GM19372 (cell line): ENCODE results near the gene CSF2RB.

Experiments used
- ATAC-seq: cut with Tn5 transposase; IDR thresholded peaks from one replicate; pipeline ENCODE4 v1.9.1; 2021; ENCODE audit warnings: mild to moderate bottlenecking, low read depth, moderate library complexity; ENCODE audit not compliant: unreplicated experiment

The CSF2RB gene

GRCh38 chr22:36913427-36914389, at the start of gene CSF2RB:
TSS of gene CSF2RB (plus strand) at chr22:36913628. CDS start at chr22:36922208, 8,580 bp downstream.
- ATAC-seq = no peak

GRCh38 chr22:36863979-36864378, 49.4 kb upstream of the CSF2RB start:
- ATAC-seq = no peak

GRCh38 chr22:36864454-36865215, 48.8 kb upstream of the CSF2RB start:
- no peak for ATAC-seq

GRCh38 chr22:36865346-36865745, 48.1 kb upstream of the CSF2RB start:
- no peak for ATAC-seq

GRCh38 chr22:36867695-36868094, 45.7 kb upstream of the CSF2RB start:
- no peak for ATAC-seq

- no peak for ATAC-seq
Observed at GRCh38 chr22:36868546-36869181, 44.8 kb upstream of the CSF2RB start.

GRCh38 chr22:36870250-36870649, 43.2 kb upstream of the CSF2RB start:
- ATAC-seq = no peak

GRCh38 chr22:36871669-36872081, 41.8 kb upstream of the CSF2RB start:
- ATAC-seq = no peak

- no peak for ATAC-seq
Observed at GRCh38 chr22:36872084-36872483, 41.3 kb upstream of the CSF2RB start.

- no peak for ATAC-seq
Observed at GRCh38 chr22:36872866-36873498, 40.4 kb upstream of the CSF2RB start.

- no peak for ATAC-seq
Observed at GRCh38 chr22:36873614-36874308, 39.7 kb upstream of the CSF2RB start.

- no peak for ATAC-seq
Observed at GRCh38 chr22:36874309-36874696, 39.1 kb upstream of the CSF2RB start.

GRCh38 chr22:36874736-36875135, 38.7 kb upstream of the CSF2RB start:
- no peak for ATAC-seq

- no peak for ATAC-seq
Observed at GRCh38 chr22:36875741-36876140, 37.7 kb upstream of the CSF2RB start.

GRCh38 chr22:36879775-36880174, 33.7 kb upstream of the CSF2RB start:
- ATAC-seq = no peak

- no peak for ATAC-seq
Observed at GRCh38 chr22:36881504-36882245, 31.8 kb upstream of the CSF2RB start.

GRCh38 chr22:36884349-36885158, 28.9 kb upstream of the CSF2RB start:
- no peak for ATAC-seq

GRCh38 chr22:36885474-36885873, 28.0 kb upstream of the CSF2RB start:
- ATAC-seq = no peak
